HL-60/S4 treated with retinoic acid at 250 ng/mL for 4 days and 3 days (cell line): ENCODE results near the gene AR.

ENCODE experiments used
- in situ Hi-C: fragments of 300-500 bp; cut with MboI; formaldehyde crosslinking; loops from 2 replicates; pipeline ENCODE4 v1.7.0; 2022; ENCODE audit warnings: low sequenced_read_pairs

The AR gene, protein sequence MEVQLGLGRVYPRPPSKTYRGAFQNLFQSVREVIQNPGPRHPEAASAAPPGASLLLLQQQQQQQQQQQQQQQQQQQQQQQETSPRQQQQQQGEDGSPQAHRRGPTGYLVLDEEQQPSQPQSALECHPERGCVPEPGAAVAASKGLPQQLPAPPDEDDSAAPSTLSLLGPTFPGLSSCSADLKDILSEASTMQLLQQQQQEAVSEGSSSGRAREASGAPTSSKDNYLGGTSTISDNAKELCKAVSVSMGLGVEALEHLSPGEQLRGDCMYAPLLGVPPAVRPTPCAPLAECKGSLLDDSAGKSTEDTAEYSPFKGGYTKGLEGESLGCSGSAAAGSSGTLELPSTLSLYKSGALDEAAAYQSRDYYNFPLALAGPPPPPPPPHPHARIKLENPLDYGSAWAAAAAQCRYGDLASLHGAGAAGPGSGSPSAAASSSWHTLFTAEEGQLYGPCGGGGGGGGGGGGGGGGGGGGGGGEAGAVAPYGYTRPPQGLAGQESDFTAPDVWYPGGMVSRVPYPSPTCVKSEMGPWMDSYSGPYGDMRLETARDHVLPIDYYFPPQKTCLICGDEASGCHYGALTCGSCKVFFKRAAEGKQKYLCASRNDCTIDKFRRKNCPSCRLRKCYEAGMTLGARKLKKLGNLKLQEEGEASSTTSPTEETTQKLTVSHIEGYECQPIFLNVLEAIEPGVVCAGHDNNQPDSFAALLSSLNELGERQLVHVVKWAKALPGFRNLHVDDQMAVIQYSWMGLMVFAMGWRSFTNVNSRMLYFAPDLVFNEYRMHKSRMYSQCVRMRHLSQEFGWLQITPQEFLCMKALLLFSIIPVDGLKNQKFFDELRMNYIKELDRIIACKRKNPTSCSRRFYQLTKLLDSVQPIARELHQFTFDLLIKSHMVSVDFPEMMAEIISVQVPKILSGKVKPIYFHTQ

GRCh38 chrX:67543818-67544217 is at the start of gene AR:
TSS of gene AR (plus strand) at chrX:67544021. CDS start at chrX:67545147, 1,126 bp downstream.
- in situ Hi-C loops = no loop called here

DNA sequence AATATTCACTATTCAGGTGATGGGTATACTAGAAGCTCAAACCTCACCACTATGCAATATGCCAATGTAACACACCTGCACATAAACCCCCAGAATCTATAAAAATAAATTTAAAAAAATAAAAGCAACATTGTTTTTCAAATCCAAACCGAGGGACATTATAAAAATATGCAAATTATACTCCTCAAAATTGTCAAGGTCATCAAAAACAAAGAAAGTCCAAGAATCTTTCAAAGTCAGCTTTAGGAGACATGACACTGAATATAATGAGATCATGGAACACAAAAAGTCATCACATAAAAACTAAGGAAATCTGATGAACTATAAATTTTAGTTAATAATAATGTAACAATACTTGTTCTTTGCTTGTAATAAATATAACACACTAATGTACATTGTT is 43.2 kb upstream of the AR start:
- in situ Hi-C loops = no loop called here

DNA sequence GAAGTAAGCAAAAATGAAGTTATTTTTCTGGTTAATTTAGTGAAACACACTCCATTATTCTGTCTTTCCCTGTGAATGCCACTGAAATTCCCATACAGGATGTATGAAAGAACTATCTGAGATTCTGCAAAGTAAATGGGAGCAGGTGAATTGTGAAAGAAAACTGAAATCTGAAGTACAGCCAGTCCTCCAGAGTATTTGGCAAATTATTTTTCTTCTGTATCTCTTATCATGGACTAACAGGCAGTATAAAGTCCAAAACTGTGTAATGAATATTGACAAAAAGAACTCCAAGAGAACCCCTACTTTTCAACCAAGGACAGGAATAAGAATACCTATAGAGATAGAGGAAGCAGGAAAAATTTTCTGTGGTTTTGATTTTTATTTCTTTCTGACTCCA is 40.8 kb upstream of the AR start:
- in situ Hi-C loops = no loop called here

DNA sequence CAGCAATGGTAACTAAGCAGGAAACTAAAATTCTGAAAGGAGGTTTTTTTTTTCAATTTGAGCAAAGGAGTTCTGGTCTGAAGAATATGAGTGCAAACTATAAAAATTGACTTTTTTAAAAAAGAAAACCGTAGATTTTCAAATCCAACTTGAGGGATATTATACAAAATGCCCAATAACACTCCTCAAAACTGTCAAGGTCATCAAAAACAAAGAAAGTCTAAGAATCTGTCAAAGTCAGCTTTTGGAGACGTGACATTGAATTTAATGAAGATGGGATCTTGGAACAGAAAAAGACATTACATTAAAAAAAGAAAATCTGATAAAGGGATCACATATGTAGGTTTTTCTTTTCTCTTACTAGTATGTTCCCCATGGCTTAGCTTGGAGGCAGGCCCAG is 40.4 kb upstream of the AR start:
- in situ Hi-C loops = no loop called here

GRCh38 chrX:67520671-67521070 is 23.1 kb upstream of the AR start:
- in situ Hi-C loops = no loop called here

- in situ Hi-C loops = no loop called here
Measured at GRCh38 chrX:67523002-67523681, 20.7 kb upstream of the AR start.

- in situ Hi-C loops = no loop called here
Measured at GRCh38 chrX:67523932-67524331, 19.9 kb upstream of the AR start.

GRCh38 chrX:67524428-67524827 is 19.4 kb upstream of the AR start:
- in situ Hi-C loops = no loop called here

DNA sequence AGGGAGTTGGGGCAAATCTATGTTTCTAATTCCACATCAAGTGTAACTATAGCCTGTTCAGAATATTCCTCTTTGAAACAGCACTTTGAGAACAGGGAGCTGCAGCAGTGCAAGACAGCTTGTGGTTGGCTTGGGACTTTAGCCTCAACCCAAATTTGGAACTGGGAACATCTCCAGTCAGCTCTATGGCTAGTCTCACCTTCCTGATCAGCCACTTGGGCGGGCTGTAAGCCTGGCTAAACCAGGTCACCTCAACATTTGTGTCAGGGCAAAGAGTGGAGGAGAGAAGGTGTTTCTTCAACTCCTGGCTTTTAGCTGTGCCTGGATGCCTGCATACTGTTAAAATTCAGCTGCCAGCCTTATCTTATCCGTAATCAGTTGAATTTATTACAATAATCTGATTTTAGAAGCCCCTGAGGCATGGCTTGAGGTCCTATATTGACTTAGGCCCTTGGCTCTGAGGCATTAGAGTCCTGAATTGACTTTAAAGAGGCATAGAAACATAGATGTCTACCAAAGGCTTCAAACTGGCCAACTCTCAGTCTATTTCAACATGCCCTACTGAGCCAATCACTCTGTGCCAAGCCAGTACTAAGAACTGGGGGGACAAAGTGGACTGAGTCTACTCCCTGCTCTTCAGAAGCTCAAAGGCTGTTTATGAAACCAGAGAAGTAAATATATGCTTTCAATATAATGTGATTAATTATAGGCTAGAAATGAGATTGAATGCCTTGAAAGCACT is 18.7 kb upstream of the AR start:
- in situ Hi-C loops = no loop called here

DNA sequence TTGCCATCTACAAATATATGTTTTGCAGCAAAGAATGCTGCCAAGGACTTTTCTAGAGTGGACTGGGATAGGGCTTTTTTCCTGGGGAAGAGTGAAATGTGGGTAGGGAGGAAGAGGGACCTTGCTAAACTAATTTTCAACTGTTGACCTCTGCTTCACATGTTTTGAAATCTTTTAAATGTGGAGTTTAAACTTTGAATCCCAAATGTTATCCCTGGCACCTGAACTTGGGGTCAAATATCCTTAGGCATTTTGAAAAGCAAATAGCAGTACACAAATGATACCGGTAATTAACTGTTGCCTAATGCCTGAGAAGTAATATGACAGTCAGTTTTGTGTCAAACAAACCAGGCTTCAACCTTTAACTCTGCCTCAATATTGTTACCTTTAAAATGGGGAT is 7.3 kb upstream of the AR start:
- in situ Hi-C loops = no loop called here

- in situ Hi-C loops = no loop called here
Measured at GRCh38 chrX:67538383-67538782, 5.4 kb upstream of the AR start.

- in situ Hi-C loops = no loop called here
Measured at GRCh38 chrX:67544281-67545035, 637 bp downstream of the AR start.

- in situ Hi-C loops = no loop called here
Measured at GRCh38 chrX:67545036-67545821, 1.4 kb downstream of the AR start.

DNA sequence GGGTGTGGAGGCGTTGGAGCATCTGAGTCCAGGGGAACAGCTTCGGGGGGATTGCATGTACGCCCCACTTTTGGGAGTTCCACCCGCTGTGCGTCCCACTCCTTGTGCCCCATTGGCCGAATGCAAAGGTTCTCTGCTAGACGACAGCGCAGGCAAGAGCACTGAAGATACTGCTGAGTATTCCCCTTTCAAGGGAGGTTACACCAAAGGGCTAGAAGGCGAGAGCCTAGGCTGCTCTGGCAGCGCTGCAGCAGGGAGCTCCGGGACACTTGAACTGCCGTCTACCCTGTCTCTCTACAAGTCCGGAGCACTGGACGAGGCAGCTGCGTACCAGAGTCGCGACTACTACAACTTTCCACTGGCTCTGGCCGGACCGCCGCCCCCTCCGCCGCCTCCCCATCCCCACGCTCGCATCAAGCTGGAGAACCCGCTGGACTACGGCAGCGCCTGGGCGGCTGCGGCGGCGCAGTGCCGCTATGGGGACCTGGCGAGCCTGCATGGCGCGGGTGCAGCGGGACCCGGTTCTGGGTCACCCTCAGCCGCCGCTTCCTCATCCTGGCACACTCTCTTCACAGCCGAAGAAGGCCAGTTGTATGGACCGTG is 2.2 kb downstream of the AR start:
- in situ Hi-C loops = no loop called here

DNA sequence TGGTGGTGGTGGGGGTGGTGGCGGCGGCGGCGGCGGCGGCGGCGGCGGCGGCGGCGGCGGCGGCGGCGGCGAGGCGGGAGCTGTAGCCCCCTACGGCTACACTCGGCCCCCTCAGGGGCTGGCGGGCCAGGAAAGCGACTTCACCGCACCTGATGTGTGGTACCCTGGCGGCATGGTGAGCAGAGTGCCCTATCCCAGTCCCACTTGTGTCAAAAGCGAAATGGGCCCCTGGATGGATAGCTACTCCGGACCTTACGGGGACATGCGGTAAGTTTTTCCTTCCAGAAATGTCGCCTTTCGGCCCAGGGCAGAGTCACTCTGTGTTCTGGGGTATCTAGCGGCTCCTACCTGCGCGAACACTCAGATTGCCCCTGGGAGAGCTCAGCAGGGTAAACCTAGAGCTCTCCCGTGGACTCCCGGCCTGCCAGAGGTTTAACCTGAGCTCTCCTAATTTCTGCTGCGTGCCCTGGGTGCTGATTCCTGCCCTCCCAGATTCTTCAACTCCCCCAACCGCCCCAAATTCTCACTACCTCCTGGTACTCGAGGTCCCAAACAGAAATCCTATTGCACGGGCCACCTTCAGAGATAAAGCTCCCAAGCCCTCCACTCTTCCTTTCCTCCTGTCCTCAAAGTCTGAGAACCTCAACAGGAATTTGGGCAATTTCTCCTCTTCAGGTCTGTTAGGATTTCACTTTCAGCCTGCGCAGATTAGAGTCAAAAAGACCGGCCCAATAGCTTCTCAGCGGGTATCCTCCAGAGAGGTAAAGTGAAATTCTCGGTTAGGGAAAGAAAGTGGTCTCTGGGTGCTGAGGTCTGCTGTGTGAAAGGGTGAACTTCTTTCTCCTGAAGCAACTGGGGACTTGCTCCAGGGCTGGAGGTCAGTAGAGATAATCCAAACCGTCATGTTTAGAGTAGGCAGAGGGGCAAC is 2.9 kb downstream of the AR start:
- in situ Hi-C loops = no loop called here

DNA sequence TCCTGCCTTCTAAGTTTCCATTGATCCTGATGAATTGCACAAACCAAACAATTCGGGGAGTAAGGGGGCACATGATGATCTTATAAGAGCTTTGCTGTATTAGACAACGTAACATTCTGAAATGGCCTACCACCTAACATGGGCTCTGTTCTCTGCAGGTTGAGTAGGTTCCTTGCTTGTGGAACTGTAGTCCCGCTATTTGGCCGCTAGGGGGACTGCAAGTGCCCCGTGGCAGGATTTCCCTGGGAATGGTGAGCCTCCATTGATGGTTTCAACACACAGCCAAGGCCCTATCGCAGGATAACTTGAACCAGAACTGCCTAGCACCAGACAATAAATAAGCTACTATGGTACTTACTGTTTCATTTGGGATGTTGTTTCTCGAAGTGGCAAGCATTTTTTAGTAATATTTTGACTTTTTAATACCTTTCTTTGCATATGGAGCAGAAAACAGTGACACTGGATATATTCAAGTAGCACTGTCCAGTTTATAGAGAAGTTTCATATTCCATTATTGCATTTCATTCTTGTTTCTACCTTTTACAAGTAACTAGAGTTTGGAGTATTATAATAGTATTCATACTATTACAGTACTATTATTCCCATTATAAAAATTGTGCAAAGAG is 11.9 kb downstream of the AR start:
- in situ Hi-C loops = no loop called here

GRCh38 chrX:67558267-67558666 is 14.4 kb downstream of the AR start:
- in situ Hi-C loops = no loop called here
